Measurements from ENCODE around the gene PCYT2.

Gene PCYT2

GRCh38 chr17:81869221-81870130 lies 41.7 kb downstream of the PCYT2 start:
- peaks cover 5 to 57% of the 10 kb centered on the region in 2 experiments; a peak in 2 of 3 replicates for H3K36me3 ChIP-seq (ENCODE audit: control insufficient read depth in 2 of 2, insufficient read depth in 1 of 2, low read length in 2 of 2)
- H3K4me1 ChIP-seq (ENCODE audit: control insufficient read depth, insufficient read depth, low read length): peaks cover 17% of the 10 kb centered on the region; the same call in 1 of the 2 replicates
- H3K27ac ChIP-seq (ENCODE audit: extremely low read depth, low read depth, low read length): peak overlapping the region; percentile 100
- no peaks in the 10 kb centered on the region for H3K9me3 ChIP-seq (ENCODE audit: control insufficient read depth, insufficient read depth, low read depth, low read length)
- peak overlapping the region; percentile 85 for H3K4me3 ChIP-seq (ENCODE audit: low read depth, low read length)
- ChIA-PET POLR2A (interaction anchor here (1.1 to 2.7 kb wide), 12 partner anchors 9 to 186 kb away, joined by 3 to 17 read pairs (median 6); partner anchors contain the start of genes ARL16, CENPX, HGS and LRRC45), CTCF (interaction anchor here (0.6 to 2.6 kb wide), 18 partner anchors 8 to 161 kb away, joined by 3 to 15 read pairs (median 4); partner anchors contain the start of genes MAFG and PCYT2)
- no peak for TF ChIP-seq ZNF266 (tag by site-specific recombination; IDR thresholded peaks at IDR 0.05; ENCODE audit: low read depth)
- no peak for TF ChIP-seq ZNF558 (tag by site-specific recombination; IDR thresholded peaks at IDR 0.05)
- TF ChIP-seq ZBTB7A (tag by site-specific recombination; IDR thresholded peaks at IDR 0.05; ENCODE audit: low read depth): peak; percentile 74; the same call in 1 of the 2 replicates
- TF ChIP-seq TCF7L2 (IDR thresholded peaks at IDR 0.05; ENCODE audit: borderline replicate concordance, low read depth, low read length): no peak
- TF ChIP-seq ZNF544 (tag by site-specific recombination; IDR thresholded peaks at IDR 0.05): no peak
- TF ChIP-seq, protein P1, sequence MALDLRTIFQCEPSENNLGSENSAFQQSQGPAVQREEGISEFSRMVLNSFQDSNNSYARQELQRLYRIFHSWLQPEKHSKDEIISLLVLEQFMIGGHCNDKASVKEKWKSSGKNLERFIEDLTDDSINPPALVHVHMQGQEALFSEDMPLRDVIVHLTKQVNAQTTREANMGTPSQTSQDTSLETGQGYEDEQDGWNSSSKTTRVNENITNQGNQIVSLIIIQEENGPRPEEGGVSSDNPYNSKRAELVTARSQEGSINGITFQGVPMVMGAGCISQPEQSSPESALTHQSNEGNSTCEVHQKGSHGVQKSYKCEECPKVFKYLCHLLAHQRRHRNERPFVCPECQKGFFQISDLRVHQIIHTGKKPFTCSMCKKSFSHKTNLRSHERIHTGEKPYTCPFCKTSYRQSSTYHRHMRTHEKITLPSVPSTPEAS (tag by site-specific recombination; IDR thresholded peaks at IDR 0.05): no peak
- TF ChIP-seq, protein P2, sequence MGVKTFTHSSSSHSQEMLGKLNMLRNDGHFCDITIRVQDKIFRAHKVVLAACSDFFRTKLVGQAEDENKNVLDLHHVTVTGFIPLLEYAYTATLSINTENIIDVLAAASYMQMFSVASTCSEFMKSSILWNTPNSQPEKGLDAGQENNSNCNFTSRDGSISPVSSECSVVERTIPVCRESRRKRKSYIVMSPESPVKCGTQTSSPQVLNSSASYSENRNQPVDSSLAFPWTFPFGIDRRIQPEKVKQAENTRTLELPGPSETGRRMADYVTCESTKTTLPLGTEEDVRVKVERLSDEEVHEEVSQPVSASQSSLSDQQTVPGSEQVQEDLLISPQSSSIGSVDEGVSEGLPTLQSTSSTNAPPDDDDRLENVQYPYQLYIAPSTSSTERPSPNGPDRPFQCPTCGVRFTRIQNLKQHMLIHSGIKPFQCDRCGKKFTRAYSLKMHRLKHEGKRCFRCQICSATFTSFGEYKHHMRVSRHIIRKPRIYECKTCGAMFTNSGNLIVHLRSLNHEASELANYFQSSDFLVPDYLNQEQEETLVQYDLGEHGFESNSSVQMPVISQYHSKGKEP (tag by site-specific recombination; IDR thresholded peaks at IDR 0.05): no peak
- no peak for TF ChIP-seq AEBP2 (tag by site-specific recombination; IDR thresholded peaks at IDR 0.05; ENCODE audit: borderline replicate concordance)
- TF ChIP-seq ZNF843 (tag by site-specific recombination; IDR thresholded peaks at IDR 0.05): peak; percentile 53
- TF ChIP-seq ZNF174 (tag by site-specific recombination; IDR thresholded peaks at IDR 0.05): no peak
- TF ChIP-seq ZBTB8A (tag by site-specific recombination; IDR thresholded peaks at IDR 0.05): peak; percentile 64
- no peak for TF ChIP-seq ZNF510 (tag by site-specific recombination; IDR thresholded peaks at IDR 0.05; ENCODE audit: insufficient replicate concordance)
- TF ChIP-seq ZNF596 (tag by site-specific recombination; IDR thresholded peaks at IDR 0.05): no peak
- TF ChIP-seq, protein P3, sequence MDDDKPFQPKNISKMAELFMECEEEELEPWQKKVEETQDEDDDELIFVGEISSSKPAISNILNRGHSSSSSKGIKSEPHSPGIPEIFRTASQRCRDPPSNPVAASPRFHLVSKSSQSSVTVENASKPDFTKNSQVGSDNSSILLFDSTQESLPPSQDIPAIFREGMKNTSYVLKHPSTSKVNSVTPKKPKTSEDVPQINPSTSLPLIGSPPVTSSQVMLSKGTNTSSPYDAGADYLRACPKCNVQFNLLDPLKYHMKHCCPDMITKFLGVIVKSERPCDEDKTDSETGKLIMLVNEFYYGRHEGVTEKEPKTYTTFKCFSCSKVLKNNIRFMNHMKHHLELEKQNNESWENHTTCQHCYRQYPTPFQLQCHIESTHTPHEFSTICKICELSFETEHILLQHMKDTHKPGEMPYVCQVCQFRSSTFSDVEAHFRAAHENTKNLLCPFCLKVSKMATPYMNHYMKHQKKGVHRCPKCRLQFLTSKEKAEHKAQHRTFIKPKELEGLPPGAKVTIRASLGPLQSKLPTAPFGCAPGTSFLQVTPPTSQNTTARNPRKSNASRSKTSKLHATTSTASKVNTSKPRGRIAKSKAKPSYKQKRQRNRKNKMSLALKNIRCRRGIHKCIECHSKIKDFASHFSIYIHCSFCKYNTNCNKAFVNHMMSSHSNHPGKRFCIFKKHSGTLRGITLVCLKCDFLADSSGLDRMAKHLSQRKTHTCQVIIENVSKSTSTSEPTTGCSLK (tag by site-specific recombination; IDR thresholded peaks at IDR 0.05): no peak
- peak; percentile 17; the same call in 1 of the 2 replicates for TF ChIP-seq KLF10 (tag by site-specific recombination; IDR thresholded peaks at IDR 0.05)
- no peak for TF ChIP-seq HOXD13 (CRISPR knock-in tag; IDR thresholded peaks at IDR 0.05; ENCODE audit: borderline replicate concordance)
- peak; percentile 32; the same call in 1 of the 2 replicates for TF ChIP-seq KLF17 (tag by site-specific recombination; IDR thresholded peaks at IDR 0.05)
- no peak for TF ChIP-seq SETDB1 (IDR thresholded peaks at IDR 0.05; ENCODE audit: insufficient read length, low read length)
- no peak for TF ChIP-seq ZNF830 (tag by site-specific recombination; IDR thresholded peaks at IDR 0.05; ENCODE audit: low read depth)
- TF ChIP-seq ZEB2 (tag by site-specific recombination; IDR thresholded peaks at IDR 0.05): peak; percentile 94
- TF ChIP-seq ZXDB (tag by site-specific recombination; IDR thresholded peaks at IDR 0.05): peak; percentile 62
- no peak for TF ChIP-seq ZNF585B (tag by site-specific recombination; IDR thresholded peaks at IDR 0.05)
- TF ChIP-seq, protein P4, sequence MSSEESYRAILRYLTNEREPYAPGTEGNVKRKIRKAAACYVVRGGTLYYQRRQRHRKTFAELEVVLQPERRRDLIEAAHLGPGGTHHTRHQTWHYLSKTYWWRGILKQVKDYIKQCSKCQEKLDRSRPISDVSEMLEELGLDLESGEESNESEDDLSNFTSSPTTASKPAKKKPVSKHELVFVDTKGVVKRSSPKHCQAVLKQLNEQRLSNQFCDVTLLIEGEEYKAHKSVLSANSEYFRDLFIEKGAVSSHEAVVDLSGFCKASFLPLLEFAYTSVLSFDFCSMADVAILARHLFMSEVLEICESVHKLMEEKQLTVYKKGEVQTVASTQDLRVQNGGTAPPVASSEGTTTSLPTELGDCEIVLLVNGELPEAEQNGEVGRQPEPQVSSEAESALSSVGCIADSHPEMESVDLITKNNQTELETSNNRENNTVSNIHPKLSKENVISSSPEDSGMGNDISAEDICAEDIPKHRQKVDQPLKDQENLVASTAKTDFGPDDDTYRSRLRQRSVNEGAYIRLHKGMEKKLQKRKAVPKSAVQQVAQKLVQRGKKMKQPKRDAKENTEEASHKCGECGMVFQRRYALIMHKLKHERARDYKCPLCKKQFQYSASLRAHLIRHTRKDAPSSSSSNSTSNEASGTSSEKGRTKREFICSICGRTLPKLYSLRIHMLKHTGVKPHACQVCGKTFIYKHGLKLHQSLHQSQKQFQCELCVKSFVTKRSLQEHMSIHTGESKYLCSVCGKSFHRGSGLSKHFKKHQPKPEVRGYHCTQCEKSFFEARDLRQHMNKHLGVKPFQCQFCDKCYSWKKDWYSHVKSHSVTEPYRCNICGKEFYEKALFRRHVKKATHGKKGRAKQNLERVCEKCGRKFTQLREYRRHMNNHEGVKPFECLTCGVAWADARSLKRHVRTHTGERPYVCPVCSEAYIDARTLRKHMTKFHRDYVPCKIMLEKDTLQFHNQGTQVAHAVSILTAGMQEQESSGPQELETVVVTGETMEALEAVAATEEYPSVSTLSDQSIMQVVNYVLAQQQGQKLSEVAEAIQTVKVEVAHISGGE (tag by site-specific recombination; conservative IDR thresholded peaks at IDR 0.05; ENCODE audit: low read depth): no peak; the same call in 1 of the 2 replicates
- peak; percentile 97 for TF ChIP-seq ZIC2 (tag by site-specific recombination; IDR thresholded peaks at IDR 0.05)
- no peak for TF ChIP-seq ZSCAN16 (tag by site-specific recombination; IDR thresholded peaks at IDR 0.05)

Measured in HEK293 (cell line).